Heart left ventricle (tissue), 16 donors: ENCODE results near the gene BIRC7. TPM values are rescaled to one million over a fixed set of nuclear protein-coding genes. Genes with fewer than 3 reads are reported as not detected.
A peak's percentile ranks its signal among the peaks of the same experiment; 100 is the strongest.

Experiments
- ATAC-seq, 4 donors: fragments of 200-7000 bp; cut with Tn5 transposase; one replicate each; pipeline ENCODE4 v1.9.1; 2020 to 2022; ENCODE audit warnings: moderate library complexity in 4 of 4, mild to moderate bottlenecking in 3 of 4, moderate number of reproducible peaks in 1 of 4
- DNase-seq, 5 donors: peaks; one replicate each; pipeline ENCODE4 v3.0.0-alpha.2; 2020
- H3K27ac ChIP-seq, 12 donors: fragments of 200-600 bp; sonication (generic) in 4 of 12; one replicate each; pipeline versions ENCODE4 v1.5.0 to v1.8.0; 2016 to 2022; ENCODE audit warnings: mild to moderate bottlenecking in 2 of 12
- H3K27me3 ChIP-seq, 9 donors: fragments of 200-600 bp; sonication (generic) in 2 of 9; one replicate each; pipeline versions ENCODE4 v1.5.1 to v1.8.0; 2016 to 2022; ENCODE audit warnings: mild to moderate bottlenecking in 3 of 9
- H3K36me3 ChIP-seq, 9 donors: fragments of 200-600 bp; sonication (generic) in 2 of 9; one replicate each; pipeline versions ENCODE4 v1.5.0 to v1.8.0; 2018 to 2022; ENCODE audit warnings: mild to moderate bottlenecking in 2 of 9
- H3K4me1 ChIP-seq, 12 donors: fragments of 200-600 bp; sonication (generic) in 4 of 12; one replicate each; pipeline versions ENCODE4 v1.5.0 to v1.8.0; 2016 to 2022; ENCODE audit warnings: mild to moderate bottlenecking in 3 of 12
- H3K4me3 ChIP-seq, 12 donors: fragments of 200-600 bp; sonication (generic) in 4 of 12; one replicate each; pipeline versions ENCODE4 v1.5.0 to v1.8.0; 2017 to 2022; ENCODE audit warnings: mild to moderate bottlenecking in 9 of 12, moderate library complexity in 4 of 12
- H3K9me3 ChIP-seq, 12 donors: fragments of 200-600 bp; sonication (generic) in 4 of 12; one replicate each; pipeline versions ENCODE4 v1.5.0 to v1.8.0; 2016 to 2022; ENCODE audit warnings: mild to moderate bottlenecking in 1 of 12
- POLR2A ChIP-seq, 2 donors: fragments of 450-650 bp; IDR thresholded peaks; one replicate each; pipeline ENCODE4 v1.6.1; 2017; ENCODE audit warnings: antibody characterized with exemption in 2 of 2, mild to moderate bottlenecking in 2 of 2, moderate library complexity in 2 of 2
- WGBS, 4 donors: extraction: QIAGEN DNeasy Blood & Tissue Kit in 2 of 4; methylation state at CpG; one replicate each; pipeline versions ENCODE4 v1.1.5 to v1.1.7; 2013 to 2018; 5-methylcytosine and 5-hydroxymethylcytosine counted together
- intact Hi-C, 10 donors: fragments of 100-400 bp; cut with DNase I; formaldehyde crosslinking; loops; one replicate each; pipeline versions ENCODE4 v1.11.1 to v1.14.2; 2022
- polyA plus RNA-seq, 2 donors: library from polyadenylated mRNA; stranded (reverse); fragments of 200-250 nt; gene quantifications; one replicate each; pipeline ENCODE4 v1.2.3, GENCODE V29; 2013
- total RNA-seq, 9 donors: library from RNA; depleted of rRNA in 2 of 9; stranded (reverse); fragments of >200 nt in 2 of 9; fragmentation: NEBNext Ultra II Directional in 3 of 9; extraction: Animal tissue kit (Norgen Biotek cat#: 25700) in 3 of 9; gene quantifications; one replicate each; pipeline versions ENCODE4 v1.1.0 to v1.2.4, GENCODE V29; 2016 to 2023
- TF ChIP-seq, protein P1 (sequence below), 12 donors: fragments of 200-600 bp; sonication (generic) in 4 of 12; IDR thresholded peaks; one replicate each; pipeline versions ENCODE4 v1.5.0 to v1.8.0; 2018 to 2022; ENCODE audit warnings: antibody characterized with exemption in 12 of 12, mild to moderate bottlenecking in 5 of 12
- donor health status: ischemic (EF 13 %, LVEDD 7.1; RV severe dilation, severe dysfunction).
- donor health status: healthy with polysubstance abuse.
- donor health status: DM: no; HTN: yes; CAD: no.
- donor health status: DM: no; HTN: no; CAD: no.
- donor health status: ischemic (EF 25% LVEDD 6.9; RV normal size, moderate dysfunction).
- donor health status: ischemic (EF 25% LVEDD 5.7; RV mildly dilated, moderate dysfunction).
- donor health status: healthy.
- donor health status: DM: yes; HTN: yes; CAD: no.
- donor health status: ischemic (EF 35%, LVEDD 5.7; RV mildly dilated, moderate dysfunction).
- donor health status: nonischemic (EF 11% LVEDD 7.7; RV severe dilation, severe dysfunction).
- donor health status: DM: yes; HTN: yes; CAD: no.
- donor health status: PGD.
- donor health status: ischemic (EF 29% LVEDD 5.4; RV normal size, mild dysfunction).
- donor health status: nonischemic (EF 23%, LVEDD 6.1; RV moderate dilation, normal function).

The BIRC7 gene
- total and polyA plus RNA-seq, 11 donors, result 0.20 to 5.6 (median 0.50) TPM; not detected in 5

DNA sequence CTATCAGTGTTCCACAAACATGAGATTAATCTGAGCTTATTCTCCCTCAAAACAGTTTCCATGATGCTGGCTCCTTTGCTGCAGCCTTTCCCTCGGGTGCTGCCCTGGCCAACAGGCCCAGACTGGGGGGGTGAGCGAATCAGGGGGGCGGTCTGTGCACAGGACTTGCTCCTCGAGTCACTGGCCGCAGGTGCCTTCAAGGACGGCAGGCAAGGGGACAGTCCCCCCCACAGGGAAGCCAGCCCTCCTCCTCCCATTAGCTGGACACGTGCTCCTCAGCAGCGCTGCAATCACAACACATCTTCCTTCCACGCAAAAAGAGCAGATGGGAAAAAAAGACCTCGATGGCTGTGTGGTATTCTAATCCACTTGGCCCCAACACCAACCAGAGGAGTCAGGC lies 29.8 kb upstream of the BIRC7 start:
- intact Hi-C loops, result no loop called here
- 75 to 81% (median 78%) methylated on average over 10 of the region's 10 CpGs for WGBS, 4 donors
- DNase-seq, result no peak

DNA sequence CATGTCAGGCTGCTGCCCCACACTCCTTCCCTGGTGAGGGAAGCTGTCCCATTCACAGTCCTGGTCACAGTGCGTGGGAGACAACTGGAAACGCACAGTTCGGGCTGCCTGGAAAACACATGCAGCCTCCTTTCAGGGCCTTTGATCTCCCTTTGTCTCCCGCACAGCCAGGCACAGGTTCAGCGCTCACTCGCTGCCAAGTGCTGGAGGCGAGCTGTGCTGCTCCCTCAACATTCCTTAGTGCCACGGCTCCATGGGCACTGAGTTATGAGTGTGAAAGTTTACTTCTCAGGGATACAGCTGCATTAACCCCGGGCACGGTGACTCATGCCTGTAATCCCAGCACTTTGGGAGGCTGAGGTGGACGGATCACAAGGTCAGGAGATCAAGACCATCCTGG lies 28.8 kb upstream of the BIRC7 start:
- H3K4me1 ChIP-seq, result peaks cover 0 to 21% (median 10%) of the 10 kb centered on the region in 12 donors

More for the DNA sequence above, 29.8 kb upstream of the BIRC7 start:
- peaks cover 0 to 20% (median 6%) of the 10 kb centered on the region in 12 donors for H3K4me1 ChIP-seq
- no peak overlapping the region for H3K27ac ChIP-seq
- ATAC-seq, result no peak
- H3K36me3 ChIP-seq, result peaks cover 4 to 98% (median 91%) of the 10 kb centered on the region in 9 donors
- no peaks in the 10 kb centered on the region for H3K9me3 ChIP-seq
- H3K27me3 ChIP-seq, result no peaks in the 10 kb centered on the region
- TF ChIP-seq POLR2A (IDR thresholded peaks at IDR 0.05), result no peak
- TF ChIP-seq, protein P1, sequence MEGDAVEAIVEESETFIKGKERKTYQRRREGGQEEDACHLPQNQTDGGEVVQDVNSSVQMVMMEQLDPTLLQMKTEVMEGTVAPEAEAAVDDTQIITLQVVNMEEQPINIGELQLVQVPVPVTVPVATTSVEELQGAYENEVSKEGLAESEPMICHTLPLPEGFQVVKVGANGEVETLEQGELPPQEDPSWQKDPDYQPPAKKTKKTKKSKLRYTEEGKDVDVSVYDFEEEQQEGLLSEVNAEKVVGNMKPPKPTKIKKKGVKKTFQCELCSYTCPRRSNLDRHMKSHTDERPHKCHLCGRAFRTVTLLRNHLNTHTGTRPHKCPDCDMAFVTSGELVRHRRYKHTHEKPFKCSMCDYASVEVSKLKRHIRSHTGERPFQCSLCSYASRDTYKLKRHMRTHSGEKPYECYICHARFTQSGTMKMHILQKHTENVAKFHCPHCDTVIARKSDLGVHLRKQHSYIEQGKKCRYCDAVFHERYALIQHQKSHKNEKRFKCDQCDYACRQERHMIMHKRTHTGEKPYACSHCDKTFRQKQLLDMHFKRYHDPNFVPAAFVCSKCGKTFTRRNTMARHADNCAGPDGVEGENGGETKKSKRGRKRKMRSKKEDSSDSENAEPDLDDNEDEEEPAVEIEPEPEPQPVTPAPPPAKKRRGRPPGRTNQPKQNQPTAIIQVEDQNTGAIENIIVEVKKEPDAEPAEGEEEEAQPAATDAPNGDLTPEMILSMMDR (IDR thresholded peaks at IDR 0.05), result no peak
- no peak overlapping the region for H3K4me3 ChIP-seq

DNA sequence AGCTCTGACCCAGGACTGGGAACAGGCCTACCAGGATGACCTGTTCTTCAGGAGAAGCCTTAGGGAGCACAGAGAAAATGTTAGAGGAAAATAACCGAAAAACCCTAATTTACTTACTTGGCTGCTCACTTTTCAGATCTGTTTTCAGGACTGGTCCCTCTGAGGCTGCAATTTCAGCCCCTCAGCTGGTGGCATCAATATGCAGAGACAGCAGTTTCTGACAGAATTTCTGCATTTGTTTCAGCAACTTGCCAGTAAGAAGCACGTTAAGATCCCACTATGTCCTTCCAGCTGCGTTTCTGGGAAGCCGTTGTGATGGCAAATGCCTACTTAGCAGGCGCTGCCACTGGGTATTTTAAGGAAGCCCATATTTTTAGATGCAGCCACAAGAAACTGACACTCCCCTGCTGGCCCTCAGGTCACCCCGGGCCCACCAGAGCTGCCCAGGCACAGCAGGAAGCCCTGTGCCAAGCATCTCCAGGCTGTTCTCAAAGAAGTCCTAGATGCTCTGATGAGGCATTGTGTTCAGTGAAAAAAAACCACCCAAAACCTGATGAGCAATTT lies 27.3 kb upstream of the BIRC7 start:
- Histone ChIP-seq H3K27ac (peak overlapping the region in 1 of 12 donors; percentile 54), H3K4me1 (peaks cover 0 to 34% (median 21%) of the 10 kb centered on the region in 12 donors), H3K9me3 (no peaks in the 10 kb centered on the region), H3K36me3 (peaks cover 0 to 97% (median 91%) of the 10 kb centered on the region in 9 donors), H3K27me3 (no peaks in the 10 kb centered on the region), H3K4me3 (no peak overlapping the region)
- WGBS, 4 donors, result 71 to 83% (median 77%) methylated on average over 6 of the region's 6 CpGs
- ATAC-seq, result peak in 3 of 4 donors; percentile 21 to 36 (median 21)
- intact Hi-C loops, result no loop called here
- TF ChIP-seq, protein P1 (IDR thresholded peaks at IDR 0.05), result no peak
- no peak for TF ChIP-seq POLR2A (IDR thresholded peaks at IDR 0.05)
- no peak for DNase-seq

More for the DNA sequence above, 28.8 kb upstream of the BIRC7 start:
- TF ChIP-seq, protein P1 (IDR thresholded peaks at IDR 0.05), result no peak
- no peak for TF ChIP-seq POLR2A (IDR thresholded peaks at IDR 0.05)
- intact Hi-C loops, result no loop called here
- DNase-seq, result no peak
- H3K4me3 ChIP-seq, result no peak overlapping the region
- H3K27me3 ChIP-seq, result no peaks in the 10 kb centered on the region
- 77 to 82% (median 79%) methylated on average over 11 of the region's 11 CpGs for WGBS, 4 donors
- H3K36me3 ChIP-seq, result peaks cover 4 to 97% (median 91%) of the 10 kb centered on the region in 9 donors
- no peak overlapping the region for H3K27ac ChIP-seq
- peak in 3 of 4 donors; percentile 21 to 44 (median 29) for ATAC-seq
- no peaks in the 10 kb centered on the region for H3K9me3 ChIP-seq

DNA sequence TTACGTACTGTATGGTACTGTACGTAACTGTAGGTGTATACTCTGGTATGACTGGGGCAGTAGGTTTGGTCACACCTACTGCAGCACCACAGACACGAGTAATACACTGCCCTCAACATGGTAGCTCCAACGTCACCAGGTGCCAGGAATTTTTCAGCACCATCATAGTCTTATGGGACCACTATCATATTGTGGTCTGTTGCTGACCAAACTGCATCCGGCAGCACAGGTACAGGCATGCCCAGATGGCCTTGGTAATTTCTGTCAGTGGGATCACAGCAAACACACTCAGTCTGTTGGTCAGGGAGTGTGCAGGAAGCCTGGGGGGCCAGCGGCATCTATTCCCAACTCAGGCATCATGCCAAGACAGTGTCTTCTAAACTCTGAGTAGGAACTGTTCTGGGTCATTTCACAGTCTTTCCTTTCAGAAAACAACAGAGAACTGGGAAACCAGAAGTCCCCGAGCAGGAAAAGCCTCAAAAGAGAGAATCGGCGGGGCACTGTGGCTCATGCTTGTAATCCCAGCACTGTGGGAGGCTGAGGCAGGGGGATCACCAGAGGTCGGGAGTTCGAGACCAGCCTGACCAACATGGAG lies 25.6 kb upstream of the BIRC7 start:
- Histone ChIP-seq H3K36me3 (peaks cover 0 to 94% (median 88%) of the 10 kb centered on the region in 9 donors), H3K27ac (no peak overlapping the region), H3K4me1 (peaks cover 4 to 50% (median 35%) of the 10 kb centered on the region in 12 donors), H3K9me3 (no peaks in the 10 kb centered on the region), H3K27me3 (no peaks in the 10 kb centered on the region), H3K4me3 (no peak overlapping the region)
- DNase-seq (no peak), ATAC-seq (peak in 1 of 4 donors; percentile 30)
- TF ChIP-seq, protein P1 (IDR thresholded peaks at IDR 0.05), result no peak
- no peak for TF ChIP-seq POLR2A (IDR thresholded peaks at IDR 0.05)
- WGBS, 4 donors, result 75 to 81% (median 78%) methylated on average over 11 of the region's 11 CpGs
- intact Hi-C loops, result no loop called here
